ENCODE measurements around the gene BMPR1B.

- TF ChIP-seq CTCF (conservative IDR thresholded peaks at IDR 0.05; ENCODE audit: low read depth, low read length) (no peak), EZH2 (IDR thresholded peaks at IDR 0.05; ENCODE audit: low read length, unreplicated experiment) (no peak), EZH2phosphoT487 (IDR thresholded peaks at IDR 0.05; ENCODE audit: borderline replicate concordance, low read length) (no peak)
Observed at GRCh38 chr4:94929696-94930095, 171.9 kb downstream of the BMPR1B start.

Data from PC-3 (cell line).